ENCODE results near the gene MAP3K3. TPM values are rescaled to one million over a fixed set of nuclear protein-coding genes. Genes with fewer than 3 reads are reported as not detected.

MAP3K3 gene
- total and polyA plus RNA-seq, 9 of the 15 experiments (the other 6 are each of a cell fraction or from before 2014, with no cell fraction given) = 0.69 to 16.5 (median 12.1) TPM

- no peak for TF ChIP-seq BCLAF1 (IDR thresholded peaks at IDR 0.05; ENCODE audit: borderline replicate concordance in 1 of 2, control insufficient read depth in 1 of 2, low read depth in 2 of 2, low read length in 1 of 2)
- TF ChIP-seq, protein P1, sequence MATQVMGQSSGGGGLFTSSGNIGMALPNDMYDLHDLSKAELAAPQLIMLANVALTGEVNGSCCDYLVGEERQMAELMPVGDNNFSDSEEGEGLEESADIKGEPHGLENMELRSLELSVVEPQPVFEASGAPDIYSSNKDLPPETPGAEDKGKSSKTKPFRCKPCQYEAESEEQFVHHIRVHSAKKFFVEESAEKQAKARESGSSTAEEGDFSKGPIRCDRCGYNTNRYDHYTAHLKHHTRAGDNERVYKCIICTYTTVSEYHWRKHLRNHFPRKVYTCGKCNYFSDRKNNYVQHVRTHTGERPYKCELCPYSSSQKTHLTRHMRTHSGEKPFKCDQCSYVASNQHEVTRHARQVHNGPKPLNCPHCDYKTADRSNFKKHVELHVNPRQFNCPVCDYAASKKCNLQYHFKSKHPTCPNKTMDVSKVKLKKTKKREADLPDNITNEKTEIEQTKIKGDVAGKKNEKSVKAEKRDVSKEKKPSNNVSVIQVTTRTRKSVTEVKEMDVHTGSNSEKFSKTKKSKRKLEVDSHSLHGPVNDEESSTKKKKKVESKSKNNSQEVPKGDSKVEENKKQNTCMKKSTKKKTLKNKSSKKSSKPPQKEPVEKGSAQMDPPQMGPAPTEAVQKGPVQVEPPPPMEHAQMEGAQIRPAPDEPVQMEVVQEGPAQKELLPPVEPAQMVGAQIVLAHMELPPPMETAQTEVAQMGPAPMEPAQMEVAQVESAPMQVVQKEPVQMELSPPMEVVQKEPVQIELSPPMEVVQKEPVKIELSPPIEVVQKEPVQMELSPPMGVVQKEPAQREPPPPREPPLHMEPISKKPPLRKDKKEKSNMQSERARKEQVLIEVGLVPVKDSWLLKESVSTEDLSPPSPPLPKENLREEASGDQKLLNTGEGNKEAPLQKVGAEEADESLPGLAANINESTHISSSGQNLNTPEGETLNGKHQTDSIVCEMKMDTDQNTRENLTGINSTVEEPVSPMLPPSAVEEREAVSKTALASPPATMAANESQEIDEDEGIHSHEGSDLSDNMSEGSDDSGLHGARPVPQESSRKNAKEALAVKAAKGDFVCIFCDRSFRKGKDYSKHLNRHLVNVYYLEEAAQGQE (IDR thresholded peaks at IDR 0.05; ENCODE audit: borderline replicate concordance) = peak; percentile 20; the same call in 1 of the 2 replicates
- TF ChIP-seq, protein P1 (CRISPR knock-in tag; IDR thresholded peaks at IDR 0.05; ENCODE audit: low read depth) = no peak
Measured at GRCh38 chr17:63675607-63676546, 53.7 kb downstream of the MAP3K3 start (continued).
